Jurkat, Clone E6-1 (cell line): ENCODE measurements around the gene USP48.

Source experiments
- DNase-seq: peaks from one replicate; pipeline ENCODE4 v3.0.0-alpha.2; 2011; ENCODE audit warnings: low read depth, low spot score
- H3K4me3 ChIP-seq: 2 replicates; pipeline ENCODE4 v1.5.1; 2011; ENCODE audit warnings: mild to moderate bottlenecking, low read length, control low read depth, moderate library complexity

USP48 gene

DNA sequence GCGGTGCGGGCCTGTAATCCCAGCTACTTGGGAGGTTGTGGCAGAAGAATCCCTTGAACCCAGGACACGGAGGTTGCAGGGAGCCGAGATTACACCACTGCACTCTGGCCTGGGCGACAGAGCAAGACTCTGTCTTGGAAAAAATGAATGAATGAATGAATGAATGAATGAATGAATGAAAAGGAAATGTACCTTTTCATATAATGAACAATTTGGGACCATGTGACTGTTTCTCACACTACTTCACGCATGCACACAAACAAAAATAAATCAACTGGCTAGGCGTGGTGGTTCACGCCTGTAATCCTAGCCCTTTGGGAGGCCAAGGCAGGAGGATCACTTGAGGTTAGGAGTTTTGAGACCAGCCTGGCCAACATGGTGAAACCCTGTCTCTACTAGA lies 24.3 kb downstream of the USP48 start:
- H3K4me3 ChIP-seq, result no peak overlapping the region
- DNase-seq, result no peak

DNA sequence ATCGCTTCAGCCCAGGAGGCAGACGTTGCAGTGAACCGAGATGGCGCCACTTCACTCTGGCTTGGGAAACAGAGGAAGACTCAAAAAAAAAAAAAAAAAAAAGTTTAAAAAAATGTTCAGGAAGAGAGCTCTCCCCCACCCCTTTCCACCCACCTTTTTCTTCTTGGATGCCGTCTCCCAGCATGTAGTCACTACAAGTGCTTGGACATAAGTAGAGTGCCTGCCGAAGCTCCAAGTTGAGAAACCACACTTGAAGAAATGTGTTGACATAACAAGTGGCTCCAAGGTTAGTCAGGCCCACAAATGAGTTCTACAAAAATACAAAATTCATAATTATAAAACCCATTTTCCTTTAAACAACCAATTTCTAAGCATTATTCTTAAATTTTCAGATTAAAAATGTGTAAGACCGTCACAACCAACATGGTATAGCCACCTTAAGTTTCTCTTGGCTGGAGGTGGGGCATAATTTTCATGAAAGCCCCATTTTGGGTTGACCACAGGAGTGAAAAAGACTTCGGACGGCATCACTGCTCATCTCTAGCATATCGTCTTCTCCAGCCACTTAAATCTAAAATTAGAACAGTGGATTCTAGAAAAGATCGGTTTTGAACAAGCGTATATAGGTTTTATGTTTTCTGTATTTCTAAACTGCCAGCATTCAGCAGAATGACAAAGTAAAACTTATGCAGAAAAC lies 26.4 kb downstream of the USP48 start:
- no peak for DNase-seq
- H3K4me3 ChIP-seq, result no peak overlapping the region

DNA sequence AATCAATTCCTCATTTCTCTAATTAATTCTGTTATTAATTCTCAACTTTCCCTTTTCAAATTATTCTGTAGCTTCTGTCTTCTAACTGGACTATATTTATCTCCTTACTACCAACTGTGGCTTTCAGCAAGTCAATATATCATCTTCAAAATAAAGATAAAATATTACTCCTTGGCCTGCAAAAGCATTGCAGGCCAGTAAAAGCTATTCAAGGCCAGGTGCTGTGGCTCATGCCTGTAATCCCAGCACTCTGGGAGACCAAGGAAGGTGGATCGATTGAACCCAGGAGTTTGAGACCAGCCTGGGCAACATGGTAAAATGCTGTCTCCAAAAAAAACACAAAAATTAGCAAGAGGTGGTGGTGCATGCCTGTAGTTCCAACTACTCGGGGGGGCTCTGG lies 27.9 kb downstream of the USP48 start:
- no peak for DNase-seq
- no peak overlapping the region for H3K4me3 ChIP-seq

DNA sequence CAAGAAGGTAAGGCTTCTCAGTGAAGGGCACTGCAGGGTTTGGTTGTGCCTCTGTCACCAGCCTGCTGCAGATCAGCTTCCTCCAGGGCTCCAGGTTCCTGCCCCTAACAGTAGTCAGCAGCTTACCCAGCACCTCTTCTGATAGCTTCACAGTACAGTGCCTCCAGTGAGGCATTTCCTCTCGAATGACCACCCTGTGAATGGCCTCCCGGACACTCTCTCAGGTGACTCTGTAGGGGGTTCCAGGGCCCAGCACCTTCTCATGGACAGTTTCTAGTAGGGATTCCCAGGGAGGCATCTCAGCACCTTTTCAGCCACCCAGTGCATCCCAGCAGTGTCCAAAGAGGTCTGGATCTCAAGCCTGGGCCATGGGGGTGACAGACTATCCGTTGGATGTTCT lies 28.4 kb downstream of the USP48 start:
- H3K4me3 ChIP-seq, result no peak overlapping the region

GRCh38 chr1:21752186-21752585 lies 30.8 kb downstream of the USP48 start:
- no peak overlapping the region for H3K4me3 ChIP-seq
- no peak for DNase-seq

More for the DNA sequence above, 28.4 kb downstream of the USP48 start:
- no peak for DNase-seq

DNA sequence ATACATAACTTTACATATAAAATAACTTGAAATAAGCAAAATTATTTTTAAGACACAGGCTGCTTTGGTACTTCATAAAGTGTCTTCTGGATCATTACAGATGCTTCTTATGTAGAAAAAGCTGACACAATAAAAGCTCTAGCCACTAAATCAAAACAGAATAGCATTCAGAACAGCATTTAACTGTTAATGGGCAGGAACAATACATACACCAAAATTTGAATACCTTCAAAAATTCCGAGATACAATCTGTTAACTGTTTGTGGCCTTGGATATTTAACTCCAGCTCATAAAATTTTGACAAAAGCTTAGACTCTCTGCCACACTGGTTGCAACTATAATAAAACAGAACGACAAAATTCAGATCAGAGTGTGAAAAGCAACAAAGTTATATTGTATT lies 31.7 kb downstream of the USP48 start:
- H3K4me3 ChIP-seq, result no peak overlapping the region
- DNase-seq, result no peak

GRCh38 chr1:21750841-21751240 lies 32.1 kb downstream of the USP48 start:
- DNase-seq, result no peak
- no peak overlapping the region for H3K4me3 ChIP-seq

GRCh38 chr1:21749859-21750468 lies 33.0 kb downstream of the USP48 start:
- no peak overlapping the region for H3K4me3 ChIP-seq
- DNase-seq, result no peak

DNA sequence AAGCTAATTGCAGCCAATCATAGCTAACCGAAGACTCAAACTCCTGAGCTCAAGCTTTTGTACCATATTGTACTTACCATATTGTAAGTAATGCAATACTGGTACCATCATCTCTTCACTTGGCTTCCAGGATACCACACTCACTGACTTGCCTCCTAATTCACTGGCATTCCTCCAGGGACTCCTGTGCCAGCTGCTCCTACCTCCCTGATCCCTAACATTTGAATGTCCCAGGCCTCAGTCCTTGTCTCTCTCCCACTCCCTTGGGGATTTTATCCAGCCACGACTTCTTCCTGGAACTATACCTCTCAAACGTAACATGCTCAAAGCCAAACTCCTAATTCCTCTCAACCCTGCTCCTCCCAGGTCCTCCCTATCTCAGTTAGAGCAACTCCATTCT lies 33.8 kb downstream of the USP48 start:
- no peak for DNase-seq
- H3K4me3 ChIP-seq, result no peak overlapping the region

DNA sequence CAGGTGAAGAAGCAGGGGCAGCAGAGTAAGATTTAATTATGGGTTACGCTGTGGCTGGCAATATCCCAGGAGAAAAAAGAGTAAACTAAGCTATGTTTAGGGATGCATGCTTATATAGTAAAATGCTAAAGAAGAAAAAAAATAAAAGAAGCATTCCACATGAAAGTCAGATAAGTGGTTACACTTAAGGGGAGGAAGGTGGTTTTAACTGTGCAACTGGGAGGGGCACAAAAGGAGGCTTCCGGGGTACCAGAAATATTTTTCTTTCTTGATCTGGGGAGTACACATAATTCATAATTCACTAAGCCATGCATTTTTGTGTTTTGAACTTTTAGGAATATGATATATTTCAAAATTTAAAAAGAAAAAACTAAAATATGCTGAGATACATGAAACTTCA lies 39.5 kb downstream of the USP48 start:
- DNase-seq, result no peak
- H3K4me3 ChIP-seq, result no peak overlapping the region

DNA sequence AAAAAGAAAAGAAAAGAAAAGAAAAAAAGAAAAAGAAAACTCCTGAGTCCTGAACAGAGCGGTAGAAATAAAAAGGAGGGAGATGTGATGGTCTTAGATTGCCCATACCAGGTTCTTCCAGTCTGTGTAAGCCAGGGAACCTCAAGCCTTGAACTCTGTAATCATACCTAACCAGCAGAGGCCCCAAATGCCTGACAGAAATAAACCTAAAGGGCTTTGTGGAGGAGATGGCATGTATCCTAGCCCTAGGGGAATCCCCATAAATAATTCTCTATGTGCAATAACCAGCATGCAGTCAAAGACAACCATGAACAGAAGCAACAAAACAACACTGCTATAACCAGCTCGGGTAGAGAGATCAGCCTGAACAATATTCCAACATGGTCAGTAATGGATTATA lies 40.4 kb downstream of the USP48 start:
- no peak for DNase-seq
- H3K4me3 ChIP-seq, result no peak overlapping the region

- no peak for DNase-seq
- no peak overlapping the region for H3K4me3 ChIP-seq
Measured at GRCh38 chr1:21741206-21741605, 41.7 kb downstream of the USP48 start.

DNA sequence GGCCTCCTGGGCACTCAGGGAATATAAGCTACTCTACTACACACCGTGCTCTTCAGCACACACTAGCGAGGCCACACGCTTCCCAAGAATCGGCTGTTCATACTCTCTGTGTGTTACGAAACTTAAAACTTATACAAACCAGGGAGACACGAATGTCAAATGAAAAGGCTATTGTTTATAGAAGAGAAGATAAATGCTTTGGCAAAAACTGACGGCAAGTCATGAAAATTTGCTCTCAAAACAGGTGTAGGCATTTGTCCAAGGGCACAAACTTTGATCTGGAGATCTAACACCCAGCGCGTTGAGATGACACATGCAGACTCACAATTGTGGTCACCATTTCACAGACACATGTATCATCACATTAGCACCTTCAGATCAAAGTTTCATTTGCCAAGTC lies 46.1 kb downstream of the USP48 start:
- H3K4me3 ChIP-seq, result no peak overlapping the region
- DNase-seq, result no peak

DNA sequence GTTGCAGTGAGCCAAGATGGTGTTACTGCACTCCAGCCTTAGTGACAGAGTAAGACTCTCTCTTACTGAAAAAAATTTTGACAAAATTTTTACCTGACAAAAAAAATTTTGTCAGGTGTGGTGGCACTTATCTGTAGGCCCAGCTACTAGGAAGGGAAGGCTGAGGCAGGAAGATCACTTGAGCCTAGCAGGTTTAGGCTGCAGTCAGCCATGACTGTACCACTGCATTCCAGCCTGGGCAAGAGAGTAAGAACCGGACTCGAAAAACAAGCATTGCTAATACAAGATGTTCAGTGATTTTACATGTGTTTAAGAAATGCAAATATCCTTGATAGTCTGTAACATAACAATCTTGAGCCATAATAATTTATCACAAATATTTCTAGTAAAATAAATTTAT lies 46.9 kb downstream of the USP48 start:
- H3K4me3 ChIP-seq, result no peak overlapping the region
- no peak for DNase-seq

DNA sequence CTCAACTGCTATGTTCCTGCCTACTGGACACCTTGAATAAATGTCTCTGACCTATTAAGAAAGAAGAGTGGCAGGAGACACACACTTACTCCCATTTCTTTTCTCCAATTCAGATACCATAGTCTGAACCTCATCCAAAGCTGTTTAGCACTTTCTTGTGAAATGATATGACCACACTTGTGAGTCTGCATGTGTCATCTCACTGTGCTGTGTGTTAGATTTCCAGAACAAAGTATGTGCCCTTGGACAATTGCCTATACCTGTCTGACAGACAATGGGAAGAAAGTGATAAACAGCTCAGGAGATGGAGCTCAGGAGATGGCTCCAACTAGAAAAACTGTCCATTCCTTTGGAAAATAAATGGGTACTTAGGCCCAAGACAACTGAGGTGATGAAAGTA lies 48.4 kb downstream of the USP48 start:
- no peak overlapping the region for H3K4me3 ChIP-seq
- no peak for DNase-seq

GRCh38 chr1:21732664-21733063 lies 50.3 kb downstream of the USP48 start:
- no peak overlapping the region for H3K4me3 ChIP-seq
- no peak for DNase-seq

DNA sequence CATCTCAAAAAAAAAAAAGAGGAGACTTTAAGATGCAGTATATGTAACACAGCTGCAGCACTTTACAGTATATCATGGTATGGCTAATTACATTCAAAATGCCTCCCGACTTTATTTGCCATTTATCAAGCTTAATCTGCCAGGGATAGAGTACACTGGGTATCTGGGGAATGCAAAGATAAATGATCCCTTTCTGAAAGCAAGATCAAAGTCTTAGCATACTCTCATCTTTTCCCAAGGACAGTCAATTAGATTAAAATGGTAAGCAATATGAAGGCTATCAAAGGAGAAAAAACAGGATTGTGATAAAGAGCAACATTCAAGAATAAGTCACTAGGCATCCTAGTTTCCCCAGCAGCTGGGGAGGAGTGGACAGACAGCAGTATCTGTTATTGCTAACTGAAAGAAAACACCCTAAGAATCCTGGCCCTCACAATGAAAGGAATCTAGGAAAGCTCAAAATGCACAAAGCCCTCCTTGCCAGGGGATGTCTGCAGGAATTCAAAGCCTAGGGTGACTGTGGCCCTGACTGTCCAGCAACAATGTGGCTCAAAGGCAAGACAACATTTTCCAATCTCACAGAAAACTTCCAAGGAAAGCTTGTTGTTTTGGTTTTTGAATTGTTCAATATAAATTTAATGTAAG lies 57.1 kb downstream of the USP48 start:
- DNase-seq, result no peak
- H3K4me3 ChIP-seq, result no peak overlapping the region

GRCh38 chr1:21724570-21724969 lies 58.4 kb downstream of the USP48 start:
- H3K4me3 ChIP-seq, result no peak overlapping the region
- DNase-seq, result no peak

GRCh38 chr1:21724098-21724497 lies 58.9 kb downstream of the USP48 start:
- no peak overlapping the region for H3K4me3 ChIP-seq

DNA sequence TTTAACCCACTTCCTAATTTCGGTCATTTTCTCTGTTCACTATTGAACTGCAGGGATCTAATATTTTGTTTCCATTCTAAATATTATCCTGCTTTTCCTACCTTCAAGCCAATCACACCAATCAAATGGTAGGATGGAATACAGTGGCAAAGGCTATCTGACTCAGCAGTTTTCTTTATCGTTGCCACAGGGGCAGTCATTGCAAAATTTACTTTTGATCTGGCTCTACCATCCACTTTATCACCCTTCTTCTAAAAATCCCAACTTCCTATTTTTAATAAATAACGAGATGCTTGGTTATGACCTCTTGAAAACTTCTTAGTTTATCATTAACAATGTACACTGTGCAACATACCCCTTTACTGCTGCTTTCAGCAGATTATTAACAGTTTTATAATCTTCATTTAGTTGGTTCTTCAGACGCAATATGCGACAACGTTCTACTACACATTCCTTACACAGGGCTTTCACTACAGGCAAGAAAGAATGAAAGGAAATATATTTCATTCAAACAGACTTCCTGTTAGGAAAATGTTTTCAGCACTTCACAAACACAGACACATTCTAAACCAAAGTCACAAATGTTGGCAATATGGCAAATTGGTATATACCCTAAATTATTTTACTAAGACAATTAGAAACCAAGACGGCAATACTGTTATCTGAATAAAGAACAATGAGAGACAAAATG lies 61.5 kb downstream of the USP48 start:
- DNase-seq, result no peak

More at GRCh38 chr1:21724098-21724497, 58.9 kb downstream of the USP48 start:
- no peak for DNase-seq

More for the DNA sequence above, 61.5 kb downstream of the USP48 start:
- H3K4me3 ChIP-seq, result no peak overlapping the region
